ENCODE measurements around the gene CDC25A.
"Not testable (repeated sequence)": the region's sequence is repeated elsewhere in the genome, so short reads cannot be mapped to it uniquely, and the experiment has no call there.

Gene CDC25A

DNA sequence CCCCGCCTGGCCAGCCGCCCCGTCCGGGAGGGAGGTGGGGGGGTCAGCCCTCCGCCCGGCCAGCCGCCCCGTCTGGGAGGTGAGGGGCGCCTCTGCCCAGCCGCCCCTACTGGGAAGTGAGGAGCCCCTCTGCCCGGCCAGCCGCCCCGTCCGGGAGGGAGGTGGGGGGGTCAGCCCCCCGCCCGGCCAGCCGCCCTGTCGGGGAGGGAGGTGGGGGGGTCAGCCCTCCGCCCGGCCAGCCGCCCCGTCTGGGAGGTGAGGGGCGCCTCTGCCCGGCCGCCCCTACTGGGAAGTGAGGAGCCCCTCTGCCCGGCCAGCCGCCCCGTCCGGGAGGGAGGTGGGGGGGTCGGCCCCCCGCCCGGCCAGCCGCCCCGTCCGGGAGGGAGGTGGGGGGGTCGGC is 23.6 kb upstream of the CDC25A start:
- not testable (repeated sequence) for H3K36me3 Mint-ChIP-seq, H3K27ac Mint-ChIP-seq, H3K27me3 Mint-ChIP-seq, H3K9me3 Mint-ChIP-seq, H3K4me3 Mint-ChIP-seq, H3K4me1 Mint-ChIP-seq

DNA sequence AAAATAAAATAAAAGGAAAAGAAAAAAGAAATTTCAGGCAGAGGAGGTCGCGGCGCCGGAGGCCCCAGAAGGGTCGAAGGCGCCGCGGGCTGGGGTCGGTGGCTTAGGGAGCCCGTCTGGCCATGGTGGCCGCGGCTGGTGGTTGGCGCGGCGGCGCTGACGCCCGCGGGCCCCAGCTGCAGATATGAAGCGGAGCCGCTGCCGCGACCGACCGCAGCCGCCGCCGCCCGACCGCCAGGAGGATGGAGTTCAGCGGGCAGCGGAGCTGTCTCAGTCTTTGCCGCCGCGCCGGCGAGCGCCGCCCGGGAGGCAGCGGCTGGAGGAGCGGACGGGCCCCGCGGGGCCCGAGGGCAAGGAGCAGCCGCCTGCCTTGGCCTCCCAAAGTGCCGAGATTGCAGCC is 22.3 kb upstream of the CDC25A start:
- H3K4me1 Mint-ChIP-seq, H3K27ac Mint-ChIP-seq, H3K9me3 Mint-ChIP-seq, H3K27me3 Mint-ChIP-seq, H3K4me3 Mint-ChIP-seq, H3K36me3 Mint-ChIP-seq: not testable (repeated sequence)

DNA sequence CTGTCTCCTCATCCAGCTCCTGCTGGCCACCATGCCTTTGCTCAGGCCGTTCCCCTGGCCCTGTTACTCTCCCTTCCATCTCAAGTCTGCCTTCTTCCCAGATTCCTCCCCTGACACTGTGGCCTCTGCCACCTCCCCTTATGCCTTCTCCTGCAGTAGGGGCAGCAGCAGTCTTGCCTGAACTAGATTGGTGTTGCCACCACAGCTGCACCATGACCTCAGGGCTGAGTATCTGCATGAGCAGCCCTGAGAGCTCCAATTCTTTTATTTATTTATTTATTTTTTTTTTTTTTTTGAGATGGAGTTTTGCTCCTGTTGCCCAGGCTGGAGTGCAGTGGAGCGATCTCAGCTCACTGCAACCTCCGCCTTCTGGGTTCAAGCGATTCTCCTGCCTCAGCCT is 21.2 kb upstream of the CDC25A start:
- Mint-ChIP-seq H3K9me3 (no peaks in the 10 kb centered on the region), H3K4me3 (no peak overlapping the region), H3K36me3 (no peaks in the 10 kb centered on the region), H3K27ac (no peak overlapping the region), H3K27me3 (no peaks in the 10 kb centered on the region), H3K4me1 (no peaks in the 10 kb centered on the region)

DNA sequence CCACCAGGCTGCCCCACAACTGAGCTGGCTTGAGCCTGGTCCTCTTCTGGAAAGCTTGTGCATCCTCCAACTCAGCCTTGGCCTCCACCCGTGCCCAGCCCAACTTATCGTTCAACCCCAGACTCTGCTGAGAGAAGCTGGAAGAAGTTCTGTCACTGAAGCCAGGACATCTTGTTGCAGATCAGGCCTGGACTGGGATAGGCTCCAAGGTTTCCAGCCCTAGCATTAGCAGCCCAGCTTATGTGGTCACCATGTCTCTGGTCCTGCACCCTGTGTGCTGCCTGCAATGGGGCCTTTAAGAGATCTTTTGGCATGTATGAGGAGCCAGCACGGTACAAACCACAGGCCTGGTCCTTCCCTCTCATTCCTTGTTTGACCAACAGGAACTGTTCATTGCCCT is 19.9 kb upstream of the CDC25A start:
- Mint-ChIP-seq H3K4me1 (no peaks in the 10 kb centered on the region), H3K36me3 (no peaks in the 10 kb centered on the region), H3K27ac (no peak overlapping the region), H3K9me3 (no peaks in the 10 kb centered on the region), H3K4me3 (no peak overlapping the region), H3K27me3 (no peaks in the 10 kb centered on the region)

DNA sequence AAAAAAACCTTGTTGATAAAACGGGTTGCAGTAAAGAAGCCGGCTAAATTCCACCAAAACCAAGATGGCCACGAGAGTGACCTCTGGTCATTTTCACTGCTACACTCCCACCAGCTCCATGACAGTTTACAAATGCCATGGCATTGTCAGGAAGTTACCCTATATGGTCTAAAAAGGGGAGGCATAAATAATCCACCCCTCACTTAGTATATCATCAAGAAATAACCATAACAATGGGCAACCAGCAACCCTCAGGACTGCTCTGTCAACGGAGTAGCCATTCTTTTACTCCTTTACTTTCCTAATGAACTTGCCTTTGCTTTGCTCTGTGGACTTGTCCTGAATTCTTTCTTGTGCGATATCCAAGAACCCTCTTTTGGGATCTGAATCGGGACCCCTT is 14.4 kb upstream of the CDC25A start:
- H3K36me3 Mint-ChIP-seq, result no peaks in the 10 kb centered on the region
- H3K4me3 Mint-ChIP-seq, result no peak overlapping the region
- H3K4me1 Mint-ChIP-seq, result no peaks in the 10 kb centered on the region
- no peaks in the 10 kb centered on the region for H3K27me3 Mint-ChIP-seq
- H3K9me3 Mint-ChIP-seq, result no peaks in the 10 kb centered on the region
- no peak overlapping the region for H3K27ac Mint-ChIP-seq

DNA sequence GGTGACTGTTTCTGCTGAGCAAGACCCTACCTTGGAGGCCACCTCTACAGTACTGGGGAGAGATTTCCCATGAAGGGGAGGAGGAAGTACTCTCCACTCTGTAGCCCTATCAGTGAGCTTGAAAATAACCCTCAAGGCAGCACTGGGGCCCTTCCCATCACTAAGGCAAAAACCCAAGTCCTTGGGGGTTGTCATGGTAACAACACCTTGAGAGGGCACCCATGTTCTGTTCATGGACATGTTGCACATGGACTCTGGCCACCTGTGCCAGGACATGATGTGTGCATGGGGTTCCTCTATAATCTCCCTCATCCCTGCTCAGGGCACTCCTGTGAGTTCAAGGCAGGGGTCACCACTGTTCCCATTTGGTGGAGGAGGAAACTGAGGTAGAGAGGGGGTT is 10.9 kb upstream of the CDC25A start:
- Mint-ChIP-seq H3K36me3 (no peaks in the 10 kb centered on the region), H3K27ac (no peak overlapping the region), H3K9me3 (no peaks in the 10 kb centered on the region), H3K27me3 (no peaks in the 10 kb centered on the region), H3K4me1 (no peaks in the 10 kb centered on the region), H3K4me3 (no peak overlapping the region)

DNA sequence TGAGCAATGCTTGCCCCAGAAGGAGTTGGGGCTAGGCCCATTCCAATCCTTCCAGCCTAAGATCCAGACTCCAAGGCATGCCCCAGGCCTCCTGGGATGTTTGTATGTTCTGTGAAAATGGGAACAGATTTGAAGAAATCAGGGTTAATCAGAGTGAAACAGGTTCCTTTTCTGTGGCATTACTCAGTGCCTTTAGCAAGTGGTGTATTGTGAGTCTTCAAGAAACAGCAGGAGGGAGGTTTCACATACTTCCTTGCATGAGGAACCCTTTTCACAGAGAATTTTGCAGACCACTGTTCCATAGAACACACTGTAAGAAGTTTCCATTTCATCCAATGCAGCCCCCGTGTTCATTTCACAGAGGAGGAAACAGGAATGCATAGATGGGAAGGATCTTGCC is 8.4 kb upstream of the CDC25A start:
- Mint-ChIP-seq H3K36me3 (no peaks in the 10 kb centered on the region), H3K27me3 (no peaks in the 10 kb centered on the region), H3K9me3 (no peaks in the 10 kb centered on the region), H3K4me3 (no peak overlapping the region), H3K27ac (no peak overlapping the region), H3K4me1 (no peaks in the 10 kb centered on the region)

DNA sequence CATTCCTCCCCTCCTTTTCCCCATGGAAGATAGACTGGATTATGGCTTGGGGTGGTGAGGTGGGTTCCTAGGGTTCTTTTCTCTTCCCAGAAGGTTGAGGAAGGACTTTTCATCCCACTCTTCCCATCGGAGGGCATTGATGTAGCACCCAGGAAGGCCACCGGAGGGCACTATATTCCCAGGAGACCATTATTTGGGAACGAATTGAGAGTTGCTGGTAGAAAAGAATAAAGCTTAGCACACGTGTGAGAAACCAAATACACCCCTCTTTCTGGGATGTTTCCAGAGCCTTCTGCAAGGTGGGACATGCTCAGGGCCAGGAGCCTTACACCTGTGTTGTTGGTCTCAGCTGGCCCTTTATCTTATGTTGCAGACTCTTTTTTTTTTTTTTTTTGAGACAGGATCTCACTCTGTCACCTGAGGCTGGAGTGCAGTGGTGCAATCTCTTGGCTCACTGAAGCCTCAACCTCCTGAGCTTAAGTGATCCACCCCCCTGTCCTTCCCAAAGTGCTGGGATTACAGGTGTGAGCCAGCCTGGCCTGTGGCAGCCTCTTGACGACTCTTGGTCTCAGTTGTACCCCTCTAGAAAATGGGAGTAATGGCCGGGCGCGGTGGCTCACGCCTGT is 6.3 kb upstream of the CDC25A start:
- Mint-ChIP-seq H3K27ac (no peak overlapping the region), H3K4me1 (no peaks in the 10 kb centered on the region), H3K27me3 (no peaks in the 10 kb centered on the region), H3K9me3 (no peaks in the 10 kb centered on the region), H3K36me3 (no peaks in the 10 kb centered on the region), H3K4me3 (no peak overlapping the region)

DNA sequence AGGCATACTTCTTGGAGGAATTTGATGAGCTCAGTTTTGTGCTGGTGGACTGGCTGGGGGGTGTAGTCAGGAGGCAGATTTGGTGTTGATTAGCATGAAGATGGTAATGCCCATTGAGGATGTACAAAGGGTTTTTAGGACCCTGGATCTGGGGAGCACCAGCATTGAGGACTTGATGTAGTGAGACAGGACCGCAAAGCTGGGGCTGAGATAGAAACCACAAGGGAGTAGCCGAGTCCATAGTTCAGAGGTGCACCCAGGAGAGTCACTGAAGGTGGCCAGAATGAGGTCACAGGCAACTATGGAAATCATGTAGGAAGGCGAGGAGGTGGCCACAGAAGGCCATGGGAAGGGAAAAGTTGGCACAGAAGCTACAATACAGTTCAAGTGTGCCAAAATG is 2.7 kb upstream of the CDC25A start:
- Mint-ChIP-seq H3K27me3 (peaks cover 9% of the 10 kb centered on the region), H3K36me3 (peaks cover 8% of the 10 kb centered on the region), H3K4me1 (peaks cover 11% of the 10 kb centered on the region), H3K4me3 (no peak overlapping the region), H3K27ac (no peak overlapping the region), H3K9me3 (no peaks in the 10 kb centered on the region)

DNA sequence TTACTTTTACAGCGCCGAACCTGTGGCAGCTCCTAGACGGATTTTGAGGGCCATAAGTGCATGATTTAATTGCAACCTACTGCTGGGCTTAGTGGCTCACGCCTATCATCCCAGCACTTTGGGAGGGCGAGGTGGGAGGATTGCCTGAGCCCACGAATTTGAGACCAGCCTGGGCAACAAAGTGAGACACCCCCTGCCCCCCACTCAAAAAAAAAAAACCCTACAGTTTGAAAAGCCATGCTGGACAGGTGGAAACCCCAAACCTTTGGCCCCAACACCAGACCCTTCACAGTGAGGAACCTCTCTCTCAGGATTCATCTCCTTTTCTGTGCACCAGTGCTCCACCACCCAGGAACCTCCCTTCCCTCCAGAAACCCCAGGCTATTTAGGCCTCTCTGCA is 1.1 kb upstream of the CDC25A start:
- Mint-ChIP-seq H3K4me3 (no peak overlapping the region), H3K9me3 (no peaks in the 10 kb centered on the region), H3K4me1 (peaks cover 11% of the 10 kb centered on the region), H3K27me3 (peaks cover 9% of the 10 kb centered on the region), H3K36me3 (peaks cover 8% of the 10 kb centered on the region), H3K27ac (no peak overlapping the region)

DNA sequence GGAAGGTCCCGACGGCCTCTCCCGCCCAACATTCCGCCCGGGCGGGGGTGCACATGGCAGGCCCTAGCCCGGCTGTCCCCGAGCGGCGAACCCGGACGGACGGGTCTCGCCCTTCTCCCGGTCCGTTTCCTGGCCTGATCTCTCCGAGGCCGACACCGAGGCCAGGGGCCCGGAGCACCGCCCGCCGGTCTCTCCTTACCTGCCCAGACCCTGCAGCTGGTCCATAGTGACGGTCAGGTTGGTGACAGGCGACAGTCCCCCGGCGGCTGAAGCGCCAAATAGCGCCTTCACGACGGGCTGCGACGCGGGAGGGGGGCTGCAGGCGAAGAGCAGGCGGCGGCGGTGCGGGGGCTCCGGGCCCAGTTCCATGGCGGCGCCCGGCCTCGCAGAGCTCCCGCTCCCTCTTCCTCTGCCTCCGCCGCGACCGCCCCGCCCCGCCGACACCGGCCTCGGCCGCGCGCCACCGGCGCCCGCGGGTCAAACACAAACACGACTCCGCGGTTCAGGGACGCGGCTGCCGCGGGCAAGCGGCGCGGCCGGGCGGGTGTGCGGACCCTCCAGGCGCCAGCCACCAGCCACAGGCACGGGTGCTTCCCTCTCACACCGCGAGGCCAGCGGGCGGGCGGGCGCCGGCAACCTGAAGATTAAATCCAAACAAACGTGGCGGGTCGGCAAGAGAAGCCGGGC is 495 bp downstream of the CDC25A start:
- H3K4me1 Mint-ChIP-seq, result peaks cover 11% of the 10 kb centered on the region
- peaks cover 9% of the 10 kb centered on the region for H3K27me3 Mint-ChIP-seq
- peak overlapping the region; percentile 88 for H3K4me3 Mint-ChIP-seq
- no peaks in the 10 kb centered on the region for H3K9me3 Mint-ChIP-seq
- H3K36me3 Mint-ChIP-seq, result peaks cover 8% of the 10 kb centered on the region
- H3K27ac Mint-ChIP-seq, result no peak overlapping the region

DNA sequence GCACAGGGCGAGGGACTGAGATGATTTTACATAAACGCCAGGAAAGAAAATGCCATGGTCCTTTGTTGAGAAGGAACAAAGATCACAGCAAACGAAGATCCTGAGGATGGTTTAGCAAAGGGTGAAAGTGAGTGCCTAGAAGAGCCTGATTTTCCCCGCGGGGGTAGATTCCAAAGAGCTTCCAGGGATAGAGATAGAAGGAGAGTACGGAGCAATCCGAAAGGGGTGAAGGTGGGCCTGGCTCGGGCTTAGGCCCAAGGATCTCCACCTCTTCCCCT is 977 bp downstream of the CDC25A start:
- Mint-ChIP-seq H3K9me3 (no peaks in the 10 kb centered on the region), H3K27ac (peak overlapping the region; percentile 52), H3K27me3 (peaks cover 10% of the 10 kb centered on the region), H3K36me3 (peaks cover 8% of the 10 kb centered on the region), H3K4me1 (peaks cover 11% of the 10 kb centered on the region), H3K4me3 (peak overlapping the region; percentile 85)

DNA sequence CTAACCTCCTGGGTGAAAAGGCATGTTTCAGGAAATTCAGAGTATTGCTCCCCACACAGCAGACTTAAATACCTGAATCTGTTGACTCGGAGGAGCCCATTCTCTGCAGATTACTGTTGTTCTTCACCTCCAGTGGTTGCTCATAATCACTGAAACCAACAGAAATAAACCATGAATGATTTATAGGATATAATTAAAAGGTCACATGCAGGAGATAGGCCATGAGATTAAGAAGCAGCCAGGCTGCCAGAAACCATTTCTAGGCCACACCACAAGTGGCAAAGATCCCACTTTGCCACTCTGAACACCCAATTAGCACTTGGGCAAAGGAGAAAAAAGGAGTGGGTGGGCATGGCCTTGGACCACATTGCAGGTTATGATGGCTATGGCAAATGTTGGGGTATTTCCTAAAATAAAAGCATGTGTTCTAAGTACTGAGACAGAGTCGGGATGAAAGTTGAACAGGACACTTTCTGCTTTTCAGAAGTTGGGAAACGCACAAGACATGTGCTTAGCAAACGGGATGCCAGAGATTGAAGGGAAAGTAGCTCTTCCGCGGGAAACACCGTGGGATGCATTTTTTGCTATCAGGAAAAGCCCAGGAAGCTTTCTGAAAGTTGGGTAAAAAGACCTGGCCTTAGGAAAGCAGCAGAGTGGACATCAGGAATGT is 1.5 kb downstream of the CDC25A start:
- Mint-ChIP-seq H3K4me1 (peaks cover 11% of the 10 kb centered on the region), H3K36me3 (peaks cover 8% of the 10 kb centered on the region), H3K27me3 (peaks cover 10% of the 10 kb centered on the region), H3K9me3 (no peaks in the 10 kb centered on the region), H3K4me3 (peak overlapping the region; percentile 85), H3K27ac (peak overlapping the region; percentile 38)

DNA sequence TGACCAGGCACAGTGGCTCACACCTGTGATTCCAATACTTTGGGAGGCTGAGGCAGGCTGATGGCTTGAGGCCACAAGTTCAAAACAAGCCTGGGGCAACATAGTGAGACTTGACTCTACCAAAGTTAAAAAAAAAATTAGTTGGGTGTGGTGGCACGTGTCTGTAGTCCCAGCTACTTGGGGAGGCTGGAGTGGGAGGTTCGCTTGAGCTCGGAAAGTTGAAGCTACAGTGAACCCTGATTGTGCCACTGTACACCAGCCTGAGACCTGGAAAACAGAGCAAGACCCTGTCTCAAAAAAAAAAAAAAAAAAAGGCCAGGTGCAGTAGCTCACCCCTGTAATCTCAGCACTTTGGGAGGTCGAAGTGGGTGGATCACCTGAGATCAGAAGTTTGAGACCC is 3.1 kb downstream of the CDC25A start:
- no peaks in the 10 kb centered on the region for H3K9me3 Mint-ChIP-seq
- peaks cover 10% of the 10 kb centered on the region for H3K27me3 Mint-ChIP-seq
- H3K4me3 Mint-ChIP-seq, result no peak overlapping the region
- H3K36me3 Mint-ChIP-seq, result peaks cover 8% of the 10 kb centered on the region
- H3K27ac Mint-ChIP-seq, result no peak overlapping the region
- H3K4me1 Mint-ChIP-seq, result peaks cover 11% of the 10 kb centered on the region

DNA sequence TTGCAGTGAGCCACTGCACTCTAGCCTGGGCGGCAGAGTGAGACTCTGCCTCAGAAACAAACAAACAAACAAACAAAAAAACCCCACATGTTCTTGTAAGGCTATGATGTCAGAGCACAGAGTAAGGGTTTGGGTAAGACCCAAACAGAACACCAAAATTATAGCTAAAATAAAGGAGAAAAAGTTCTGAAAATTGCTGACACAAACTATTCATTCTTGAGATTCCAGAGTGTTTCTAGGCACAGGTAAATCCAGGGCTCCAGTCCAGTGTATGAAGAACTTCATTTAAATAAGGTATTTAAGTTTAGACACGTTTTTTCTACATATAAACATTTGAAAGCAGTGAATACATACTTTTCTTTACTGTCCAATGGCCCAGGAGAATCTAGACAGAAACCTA is 3.9 kb downstream of the CDC25A start:
- no peak overlapping the region for H3K27ac Mint-ChIP-seq
- H3K9me3 Mint-ChIP-seq, result no peaks in the 10 kb centered on the region
- peaks cover 10% of the 10 kb centered on the region for H3K36me3 Mint-ChIP-seq
- H3K27me3 Mint-ChIP-seq, result peaks cover 10% of the 10 kb centered on the region
- H3K4me3 Mint-ChIP-seq, result no peak overlapping the region
- peaks cover 11% of the 10 kb centered on the region for H3K4me1 Mint-ChIP-seq

DNA sequence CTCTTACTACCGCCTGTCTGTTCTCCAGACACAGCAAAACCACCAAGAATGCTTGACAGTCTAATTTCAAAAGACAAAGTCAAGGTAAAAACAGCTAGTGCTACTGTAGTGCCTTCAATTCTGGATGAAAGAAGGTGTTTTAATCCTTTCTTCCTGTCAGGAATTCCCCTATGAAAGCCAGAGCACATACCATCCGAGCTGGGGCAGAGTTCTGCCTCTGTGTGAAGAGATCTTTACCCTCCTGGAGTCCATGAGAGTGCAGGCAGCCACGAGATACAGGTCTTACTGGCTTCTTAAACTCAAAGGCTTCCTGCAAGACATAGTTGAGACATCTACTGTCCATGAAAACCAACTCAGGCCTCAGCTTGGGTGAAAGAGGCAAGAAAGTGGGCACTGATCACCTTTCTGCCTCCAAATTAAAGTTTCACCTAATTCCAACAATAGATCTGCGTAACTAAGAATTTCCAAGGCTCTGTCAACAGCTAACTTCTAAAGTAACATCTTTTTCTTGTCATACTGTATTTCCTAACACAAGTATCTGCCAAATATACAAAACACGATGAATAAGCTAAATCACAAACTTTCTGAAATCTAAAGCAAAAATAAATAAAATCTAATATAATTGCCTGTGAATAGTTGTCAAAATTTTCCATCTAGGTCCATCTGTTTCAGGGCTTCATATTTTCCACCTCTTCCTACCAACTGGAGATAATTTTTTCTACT is 7.5 kb downstream of the CDC25A start:
- no peak overlapping the region for H3K4me3 Mint-ChIP-seq
- H3K36me3 Mint-ChIP-seq, result peaks cover 2% of the 10 kb centered on the region

More for the DNA sequence above, 7.5 kb downstream of the CDC25A start:
- Mint-ChIP-seq H3K9me3 (no peaks in the 10 kb centered on the region), H3K27ac (no peak overlapping the region), H3K27me3 (peaks cover 1% of the 10 kb centered on the region), H3K4me1 (no peaks in the 10 kb centered on the region)

Data from activated naive CD4-positive, alpha-beta T cell treated with anti-CD3 and anti-CD28 coated beads, Interleukin-2, amount 50 U/mL, for 24 hours (primary cell).